HT-29 (cell line): ENCODE results near the gene RALBP1. TPM values are rescaled to one million over a fixed set of nuclear protein-coding genes. Genes with fewer than 3 reads are reported as not detected.
A peak's percentile ranks its signal among the peaks of the same experiment; 100 is the strongest.

Experiments
- DNase-seq: peaks from one replicate; pipeline ENCODE4 v3.0.0-alpha.2; 2015; ENCODE audit warnings: low spot score
- total RNA-seq: library from RNA; depleted of rRNA; stranded (reverse); fragments of >200 nt; shearing (Covaris generic); gene quantifications from 2 replicates; pipeline ENCODE4 v1.2.3, GENCODE V29; 2014

RALBP1 gene
- total RNA-seq, 1 experiment from 2014 or later: 67.8 TPM

DNA sequence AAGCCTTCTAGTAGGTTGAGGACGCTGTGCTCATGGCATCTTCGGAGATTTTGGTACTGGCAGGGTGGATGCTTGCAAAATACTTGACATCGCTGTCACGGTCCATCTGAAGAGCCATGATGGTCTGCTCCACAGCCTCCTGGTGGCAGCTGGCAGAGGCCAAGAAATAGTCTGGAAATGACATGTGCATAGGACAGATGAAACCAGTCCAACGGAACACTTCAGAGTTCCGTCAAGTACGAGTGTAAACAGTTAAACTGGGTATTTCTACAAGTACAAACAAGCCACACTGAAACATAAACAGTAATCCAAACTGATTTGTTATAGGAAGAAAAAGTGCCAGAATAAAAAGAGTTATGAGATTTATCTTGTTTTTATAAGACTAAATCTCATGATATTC lies 72.5 kb downstream of the RALBP1 start:
- no peak for DNase-seq

DNA sequence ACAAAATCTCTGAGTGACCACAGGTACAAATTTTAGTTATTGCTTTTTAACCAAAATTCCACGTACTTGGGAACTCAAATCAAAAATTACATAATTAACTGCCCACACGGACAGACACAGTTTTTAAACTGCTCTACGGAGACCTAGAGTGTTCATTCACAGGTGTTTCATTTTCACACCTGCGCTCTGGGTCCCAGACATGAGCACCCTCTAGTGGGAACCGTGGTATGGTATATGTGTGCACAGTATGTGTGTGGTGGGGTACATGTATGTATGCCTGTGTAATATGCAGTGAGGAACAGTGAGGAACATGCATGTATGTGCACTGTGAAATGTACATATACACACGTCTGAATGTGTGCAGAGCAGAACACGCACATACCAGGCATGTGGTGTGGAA lies 74.1 kb downstream of the RALBP1 start:
- peak; percentile 28 for DNase-seq

- no peak for DNase-seq
Measured at GRCh38 chr18:9550429-9550828, 75.1 kb downstream of the RALBP1 start.

DNA sequence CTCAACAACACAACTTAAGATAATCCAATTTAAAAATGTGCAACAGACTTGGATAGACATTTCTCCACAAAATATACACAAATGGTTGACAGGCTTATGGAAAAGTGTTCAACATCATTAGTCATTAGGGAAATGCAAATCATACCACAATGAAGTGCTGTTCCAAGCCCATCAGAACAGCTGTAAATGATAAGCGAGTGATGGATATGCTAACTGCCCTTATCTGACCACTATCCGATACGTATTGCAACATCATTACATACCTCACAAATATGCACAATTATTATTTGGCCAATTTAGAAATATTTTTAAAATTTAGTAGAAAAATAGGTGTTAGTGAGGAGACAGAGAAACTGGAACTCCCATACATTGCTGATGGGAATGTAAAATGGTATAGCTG lies 76.9 kb downstream of the RALBP1 start:
- no peak for DNase-seq

DNA sequence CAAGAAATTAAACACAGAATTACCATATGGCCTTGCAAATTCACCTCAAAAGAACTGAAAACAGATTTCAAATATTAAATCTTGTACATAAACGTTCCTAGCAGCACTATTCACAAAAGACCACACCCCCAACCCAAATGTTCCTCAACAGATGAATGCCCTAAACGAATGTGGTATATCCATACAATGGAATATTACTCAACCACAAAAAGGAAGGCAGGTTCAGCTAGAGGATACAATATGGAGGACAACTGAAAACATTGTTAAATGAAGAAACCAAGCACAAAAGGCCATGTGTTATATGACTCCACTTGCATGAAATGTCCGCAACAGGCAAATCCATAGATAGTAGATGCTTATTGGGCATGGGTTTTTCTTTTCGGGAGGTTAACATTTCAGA lies 77.3 kb downstream of the RALBP1 start:
- no peak for DNase-seq

GRCh38 chr18:9557250-9557943 lies 82.1 kb downstream of the RALBP1 start:
- DNase-seq: no peak

GRCh38 chr18:9558387-9559064 lies 83.2 kb downstream of the RALBP1 start:
- no peak for DNase-seq

DNA sequence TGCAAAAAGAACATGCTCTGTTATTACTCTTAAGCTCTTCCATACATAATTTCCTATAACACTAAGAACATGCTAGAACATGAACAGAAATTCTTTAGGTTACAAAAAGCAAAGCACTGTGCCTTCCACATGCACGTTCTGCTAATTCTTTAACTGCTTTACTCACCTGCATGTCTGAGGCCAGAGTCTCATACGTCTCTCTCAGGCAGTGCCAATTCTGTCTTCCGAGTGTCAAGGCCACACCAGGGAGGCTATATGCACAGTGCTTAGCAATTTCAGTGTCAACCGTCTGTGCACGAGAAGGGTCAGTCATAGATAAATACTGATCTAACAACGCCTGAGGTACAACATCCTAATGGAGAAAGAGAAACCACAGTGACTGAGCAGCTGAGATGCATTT lies 83.9 kb downstream of the RALBP1 start:
- DNase-seq: no peak

- no peak for DNase-seq
Measured at GRCh38 chr18:9561759-9562158, 86.4 kb downstream of the RALBP1 start.

DNA sequence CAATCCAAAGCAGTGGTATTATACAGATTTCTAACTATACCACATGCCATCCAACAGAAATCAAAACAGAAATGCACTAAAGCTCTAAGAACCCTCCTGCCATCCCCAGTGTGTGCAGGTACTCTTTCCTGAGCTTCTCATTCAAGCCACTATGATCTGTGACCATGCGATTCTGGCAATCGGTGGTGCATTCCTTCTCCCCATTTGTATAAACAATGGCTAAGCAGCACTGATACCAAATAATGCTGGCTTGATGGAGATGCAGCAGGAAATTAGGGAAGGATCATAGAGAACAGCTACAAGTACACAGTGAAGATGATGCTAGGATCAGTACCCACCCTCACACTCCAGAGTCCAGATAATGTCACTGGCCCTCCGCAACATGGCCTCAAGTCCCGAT lies 87.3 kb downstream of the RALBP1 start:
- DNase-seq: no peak

DNA sequence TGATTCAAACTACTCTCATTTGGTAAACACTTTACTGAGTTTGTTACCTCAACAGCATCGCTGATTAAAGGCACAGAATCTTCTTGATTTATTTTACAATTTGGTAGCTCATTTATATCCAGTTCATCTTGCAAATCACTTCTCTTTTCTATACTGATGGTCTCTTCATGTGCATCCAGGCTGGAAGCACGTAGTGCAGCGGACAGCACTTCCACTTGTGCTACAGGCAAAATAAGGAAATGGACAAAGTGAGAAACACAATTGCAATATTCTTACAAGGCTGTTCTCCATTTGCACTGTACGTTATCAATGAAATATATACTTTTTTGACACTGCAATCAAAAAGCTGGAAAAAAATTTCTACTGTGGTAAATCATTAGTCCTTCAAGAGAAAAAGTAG lies 88.0 kb downstream of the RALBP1 start:
- DNase-seq: no peak

DNA sequence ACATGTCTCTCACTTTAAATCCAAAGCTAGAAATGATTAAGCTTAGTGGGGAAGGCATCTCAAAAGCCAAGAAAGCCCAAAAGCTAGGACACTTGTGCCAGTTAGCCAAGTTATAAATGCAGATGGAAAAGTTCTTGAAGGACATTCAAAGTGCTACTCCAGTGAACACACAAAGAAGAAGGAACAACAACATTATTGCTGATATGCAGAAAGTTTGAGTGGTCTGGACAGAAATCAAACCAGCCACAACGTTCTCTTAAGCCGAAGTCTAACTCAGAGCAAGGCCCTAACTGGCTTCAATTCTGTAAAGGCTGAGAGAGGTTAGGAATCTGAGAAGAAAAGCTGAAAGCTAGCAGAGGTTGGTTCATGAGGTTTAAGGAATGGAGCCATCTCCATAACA lies 90.1 kb downstream of the RALBP1 start:
- no peak for DNase-seq

- DNase-seq: no peak
Measured at GRCh38 chr18:9568186-9568585, 92.9 kb downstream of the RALBP1 start.

DNA sequence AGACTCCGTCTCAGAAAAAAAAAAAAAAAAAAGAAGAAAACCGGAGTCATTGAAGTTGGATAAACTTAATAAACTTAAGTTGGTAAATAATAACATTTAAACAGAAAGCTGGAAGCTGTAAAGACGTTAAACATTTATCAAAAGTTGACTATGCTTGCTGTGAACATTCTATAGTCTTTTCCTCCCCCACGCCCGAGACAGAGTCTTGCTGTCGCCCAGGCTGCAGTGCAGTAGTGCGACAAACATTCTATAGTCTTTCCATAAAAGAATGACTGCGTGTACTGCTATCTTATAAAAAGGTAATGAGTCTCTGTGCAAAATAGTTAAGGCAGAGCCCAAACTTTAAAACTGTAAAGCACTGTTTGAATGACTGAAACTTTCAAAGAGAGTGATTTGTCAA lies 93.9 kb downstream of the RALBP1 start:
- DNase-seq: no peak

- peak; percentile 15 for DNase-seq
Measured at GRCh38 chr18:9570255-9570654, 94.9 kb downstream of the RALBP1 start.

DNA sequence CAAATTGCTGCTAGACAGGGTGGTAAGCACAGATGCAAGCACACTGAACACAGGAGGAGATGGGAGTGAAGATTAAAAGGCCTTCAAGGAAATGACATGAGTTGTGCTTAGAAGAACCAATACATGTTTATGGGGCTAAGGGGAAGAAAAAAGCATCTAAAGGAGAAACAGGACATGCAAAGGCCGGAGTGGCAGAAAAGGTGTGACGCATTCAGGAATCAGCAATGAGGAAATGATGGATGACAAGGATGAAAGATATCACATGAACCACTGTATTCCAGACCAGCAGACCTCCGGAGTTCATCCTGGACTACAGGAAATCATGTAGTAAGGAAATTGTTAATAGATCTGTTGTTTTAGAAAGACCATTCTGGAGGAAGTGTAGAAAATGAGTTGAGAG lies 96.2 kb downstream of the RALBP1 start:
- DNase-seq: no peak

DNA sequence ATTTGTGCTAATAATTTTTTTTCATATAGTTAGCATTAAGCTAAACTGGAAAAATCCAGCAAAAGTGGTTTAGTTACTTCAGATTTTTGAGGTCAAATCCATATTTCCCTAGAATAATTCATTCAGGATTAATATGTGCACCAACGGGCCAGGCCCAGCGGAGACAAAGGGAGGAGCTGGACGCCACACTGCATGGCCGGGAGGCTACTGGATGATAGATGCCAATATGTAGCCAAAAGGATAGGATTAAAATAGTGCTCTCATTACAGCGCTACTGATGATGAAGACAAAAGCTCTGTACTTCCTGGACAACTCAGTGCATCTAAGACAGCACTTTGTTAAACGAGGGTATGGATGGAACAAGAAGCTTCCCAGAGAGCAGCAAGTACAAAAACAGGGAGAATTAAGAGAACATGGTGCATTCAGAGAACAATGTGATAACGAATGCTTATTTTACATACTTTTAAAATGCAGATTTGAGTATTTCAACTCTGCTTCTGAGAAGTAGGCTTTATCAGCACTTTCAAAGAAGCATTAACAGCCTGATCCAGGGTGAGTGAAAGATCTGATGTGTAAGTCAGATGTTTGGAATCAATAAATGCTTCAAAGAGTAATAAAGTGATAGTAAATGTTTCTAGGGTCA lies 99.3 kb downstream of the RALBP1 start:
- DNase-seq: no peak

GRCh38 chr18:9575558-9575957 lies 100.2 kb downstream of the RALBP1 start:
- peak; percentile 99 for DNase-seq

- DNase-seq: no peak
Measured at GRCh38 chr18:9577361-9577760, 102.0 kb downstream of the RALBP1 start.

GRCh38 chr18:9578306-9578705 lies 103.0 kb downstream of the RALBP1 start:
- DNase-seq: no peak

GRCh38 chr18:9581667-9582066 lies 106.4 kb downstream of the RALBP1 start:
- DNase-seq: no peak

DNA sequence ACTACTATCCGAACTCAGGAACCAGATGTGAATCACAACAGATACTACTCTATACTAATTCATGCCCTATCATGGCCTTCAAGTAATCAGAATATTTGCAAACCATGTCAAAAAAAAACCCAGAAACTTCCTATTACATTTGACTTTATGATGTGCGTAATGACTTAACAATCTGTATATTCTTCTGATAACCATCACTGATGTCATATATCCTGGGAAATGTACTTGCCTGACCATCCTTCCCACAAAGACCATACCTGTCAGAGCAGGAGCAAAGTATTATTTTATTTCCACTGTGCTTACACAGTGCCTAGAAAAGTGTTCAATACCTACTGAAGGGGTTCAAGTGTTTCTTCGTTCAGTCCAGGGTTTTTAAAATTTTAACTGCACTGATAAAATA lies 111.5 kb downstream of the RALBP1 start:
- no peak for DNase-seq
